Stomach (tissue), 9 donors: ENCODE results near the gene HECTD4. TPM values are rescaled to one million over a fixed set of nuclear protein-coding genes. Genes with fewer than 3 reads are reported as not detected.

ENCODE experiments used
- DNase-seq, 2 donors: peaks; one replicate each; pipeline versions ENCODE4 v3.0.0 to v3.0.0-alpha.2; 2013 to 2019
- H3K27ac ChIP-seq, 5 donors: fragments of 200-600 bp in 4 of 5; sonication (generic) in 4 of 5; one replicate each; pipeline ENCODE4 v1.5.1; 2013 to 2019; ENCODE audit warnings: mild to moderate bottlenecking in 1 of 5, moderate library complexity in 1 of 5
- H3K27me3 ChIP-seq, 3 donors: fragments of 200-600 bp; sonication (generic); one replicate each; pipeline ENCODE4 v1.5.1; 2017 to 2019; ENCODE audit warnings: mixed run types in 1 of 3
- H3K36me3 ChIP-seq, 4 donors: fragments of 200-600 bp; sonication (generic); 1 replicate in 3 of 4; 2 replicates in 1 of 4; pipeline ENCODE4 v1.5.1; 2016 to 2019
- H3K4me1 ChIP-seq, 4 donors: fragments of 200-600 bp; sonication (generic); one replicate each; pipeline ENCODE4 v1.5.1; 2016 to 2019
- H3K4me3 ChIP-seq, 4 donors: fragments of 200-600 bp; sonication (generic) in 3 of 4; one replicate each; pipeline ENCODE4 v1.5.1; 2016 to 2019; ENCODE audit warnings: mild to moderate bottlenecking in 1 of 4
- H3K9me3 ChIP-seq, 4 donors: fragments of 200-600 bp; sonication (generic); one replicate each; pipeline ENCODE4 v1.5.1; 2016 to 2019
- EP300 ChIP-seq: sonication (generic); formaldehyde crosslinking; IDR thresholded peaks from one replicate; pipeline ENCODE4 v1.6.1; 2017; ENCODE audit warnings: antibody characterized with exemption
- POLR2A ChIP-seq, 4 donors: fragments of 450-650 bp; IDR thresholded peaks; one replicate each; pipeline ENCODE4 v1.6.1; 2016; ENCODE audit warnings: antibody characterized with exemption in 4 of 4, control low read depth in 2 of 4, mild to moderate bottlenecking in 1 of 4, moderate library complexity in 1 of 4
- POLR2AphosphoS5 ChIP-seq, 3 donors: sonication (generic); formaldehyde crosslinking; IDR thresholded peaks; one replicate each; pipeline ENCODE4 v1.6.1; 2016; ENCODE audit warnings: antibody characterized with exemption in 3 of 3
- WGBS, 5 donors: extraction: QIAGEN DNeasy Blood & Tissue Kit in 3 of 5; methylation state at CpG; one replicate each; pipeline versions ENCODE4 v1.1.5 to v1.1.7; 2013 to 2018; 5-methylcytosine and 5-hydroxymethylcytosine counted together
- intact Hi-C: fragments of 100-400 bp; cut with DNase I; formaldehyde crosslinking; loops from one replicate; pipeline ENCODE4 v1.15.1; 2023; ENCODE audit warnings: low total_unique reads
- polyA plus RNA-seq, 3 donors: library from polyadenylated mRNA; stranded (reverse); fragments of 200-250 nt; gene quantifications; one replicate each; pipeline ENCODE4 v1.2.3, GENCODE V29; 2013
- total RNA-seq, 5 donors: library from RNA; depleted of rRNA; stranded (reverse); fragments of >200 nt; gene quantifications; one replicate each; pipeline versions ENCODE4 v1.1.0 to v1.2.3, GENCODE V29; 2014 to 2016
- TF ChIP-seq, protein P1 (sequence below), 7 experiments: fragments of 450-650 bp in 4 of 7; fragments of 200-600 bp in 3 of 7; sonication (generic) in 3 of 7; IDR thresholded peaks; one replicate each; pipeline ENCODE4 v1.5.1; 2016 to 2019; ENCODE audit warnings: antibody characterized with exemption in 7 of 7, control low read depth in 2 of 7, mild to moderate bottlenecking in 1 of 7
- donor health status: healthy with polysubstance abuse.
- donor health status: Bipolar disorder and iron deficiency.
- donor health status: healthy.

The HECTD4 gene
- total and polyA plus RNA-seq, 8 donors: 3.2 to 375 (median 58.7) TPM

DNA sequence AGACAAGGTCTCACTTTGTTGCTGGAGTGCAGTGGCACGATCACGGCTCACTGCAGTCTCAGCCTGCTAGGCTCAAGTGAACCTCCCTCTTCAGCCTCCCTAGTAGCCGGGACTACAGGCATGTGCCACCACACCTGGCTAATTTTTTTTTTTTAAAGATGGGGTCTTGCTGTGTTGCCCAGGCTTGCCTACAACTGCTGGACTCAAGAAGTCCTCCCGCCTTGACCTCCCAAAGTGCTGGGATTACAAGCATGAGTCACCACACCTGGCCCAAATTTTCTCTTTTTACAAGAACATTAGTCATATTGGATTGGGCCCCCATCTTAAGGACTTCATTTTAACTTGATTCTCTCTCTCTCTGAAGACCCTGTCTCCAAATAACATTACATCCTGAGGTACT, 7.0 kb upstream of the HECTD4 start:
- Histone ChIP-seq H3K4me1 (peaks cover 0 to 14% (median 4%) of the 10 kb centered on the region in 4 donors), H3K27me3 (no peaks in the 10 kb centered on the region), H3K36me3 (no peaks in the 10 kb centered on the region), H3K27ac (no peak overlapping the region), H3K9me3 (no peaks in the 10 kb centered on the region), H3K4me3 (no peak overlapping the region)
- 84 to 93% (median 87%) methylated on average over 4 of the region's 4 CpGs for WGBS, 5 donors
- intact Hi-C loops: loop anchor here (10.0 kb wide), 1 partner anchor 134 kb away; no protein-coding TSS in a partner anchor
- TF ChIP-seq POLR2A (IDR thresholded peaks at IDR 0.05) (no peak), POLR2AphosphoS5 (IDR thresholded peaks at IDR 0.05) (no peak), EP300 (no peak)
- TF ChIP-seq, protein P1, sequence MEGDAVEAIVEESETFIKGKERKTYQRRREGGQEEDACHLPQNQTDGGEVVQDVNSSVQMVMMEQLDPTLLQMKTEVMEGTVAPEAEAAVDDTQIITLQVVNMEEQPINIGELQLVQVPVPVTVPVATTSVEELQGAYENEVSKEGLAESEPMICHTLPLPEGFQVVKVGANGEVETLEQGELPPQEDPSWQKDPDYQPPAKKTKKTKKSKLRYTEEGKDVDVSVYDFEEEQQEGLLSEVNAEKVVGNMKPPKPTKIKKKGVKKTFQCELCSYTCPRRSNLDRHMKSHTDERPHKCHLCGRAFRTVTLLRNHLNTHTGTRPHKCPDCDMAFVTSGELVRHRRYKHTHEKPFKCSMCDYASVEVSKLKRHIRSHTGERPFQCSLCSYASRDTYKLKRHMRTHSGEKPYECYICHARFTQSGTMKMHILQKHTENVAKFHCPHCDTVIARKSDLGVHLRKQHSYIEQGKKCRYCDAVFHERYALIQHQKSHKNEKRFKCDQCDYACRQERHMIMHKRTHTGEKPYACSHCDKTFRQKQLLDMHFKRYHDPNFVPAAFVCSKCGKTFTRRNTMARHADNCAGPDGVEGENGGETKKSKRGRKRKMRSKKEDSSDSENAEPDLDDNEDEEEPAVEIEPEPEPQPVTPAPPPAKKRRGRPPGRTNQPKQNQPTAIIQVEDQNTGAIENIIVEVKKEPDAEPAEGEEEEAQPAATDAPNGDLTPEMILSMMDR (IDR thresholded peaks at IDR 0.05): no peak
- DNase-seq: no peak

DNA sequence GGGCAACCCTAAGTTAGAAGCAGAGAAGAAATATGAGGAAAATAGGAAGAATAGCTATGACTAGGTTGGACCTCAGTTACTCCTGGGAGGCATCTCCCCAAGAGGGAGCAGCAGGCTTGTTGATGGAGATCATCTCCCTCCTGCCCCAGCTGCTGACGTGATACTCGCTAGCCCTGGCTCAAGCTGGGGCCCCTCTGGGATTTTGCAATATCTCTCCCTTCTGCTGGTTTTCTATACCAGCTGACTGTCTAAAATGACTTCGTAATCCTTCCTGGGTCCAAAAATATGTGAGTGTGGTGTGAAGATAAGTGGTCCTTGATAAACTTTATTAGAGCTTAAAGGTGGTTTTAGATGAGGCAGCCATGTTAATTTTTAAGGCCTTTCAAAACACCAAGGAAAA, 4.5 kb upstream of the HECTD4 start:
- WGBS, 5 donors: 55 to 80% (median 77%) methylated on average over 3 of the region's 3 CpGs
- Histone ChIP-seq H3K4me3 (no peak overlapping the region), H3K27ac (no peak overlapping the region), H3K9me3 (no peaks in the 10 kb centered on the region), H3K27me3 (no peaks in the 10 kb centered on the region), H3K4me1 (peaks cover 0 to 25% (median 11%) of the 10 kb centered on the region in 4 donors), H3K36me3 (no peaks in the 10 kb centered on the region)
- TF ChIP-seq EP300: no peak
- TF ChIP-seq, protein P1 (IDR thresholded peaks at IDR 0.05): no peak
- TF ChIP-seq POLR2A (IDR thresholded peaks at IDR 0.05): no peak
- TF ChIP-seq POLR2AphosphoS5 (IDR thresholded peaks at IDR 0.05): no peak
- intact Hi-C loops: loop anchor here (10.0 kb wide), 1 partner anchor 132 kb away; no protein-coding TSS in a partner anchor
- peak in 1 of 2 donors; percentile 15 for DNase-seq

DNA sequence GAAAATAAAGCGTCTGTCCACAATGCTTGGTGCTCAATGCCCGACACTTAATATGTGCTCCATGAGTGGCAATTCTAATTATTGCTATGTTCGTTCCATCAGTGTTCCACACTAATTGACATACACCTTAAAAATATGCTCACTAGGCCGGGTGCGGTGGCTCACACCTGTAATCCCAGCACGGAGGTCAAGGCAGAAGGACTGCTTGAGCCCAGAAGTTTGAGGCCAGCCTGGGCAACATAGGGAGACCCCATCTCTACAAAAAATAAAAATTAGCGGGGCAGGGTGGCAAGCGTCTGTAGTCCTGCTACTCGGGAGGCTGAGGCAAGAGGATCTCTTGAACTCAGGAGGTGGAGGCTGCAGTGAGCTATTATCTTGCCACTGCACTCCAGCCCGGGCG, 635 bp upstream of the HECTD4 start:
- no peak for DNase-seq
- WGBS, 5 donors: 89 to 96% (median 91%) methylated on average over 11 of the region's 11 CpGs
- Histone ChIP-seq H3K9me3 (no peaks in the 10 kb centered on the region), H3K4me1 (peaks cover 8 to 43% (median 32%) of the 10 kb centered on the region in 4 donors), H3K27ac (peak overlapping the region in 4 of 5 donors; percentile 83 to 91 (median 86)), H3K27me3 (no peaks in the 10 kb centered on the region), H3K36me3 (no peaks in the 10 kb centered on the region), H3K4me3 (peak overlapping the region; percentile 91 to 99 (median 96))
- TF ChIP-seq POLR2AphosphoS5 (IDR thresholded peaks at IDR 0.05) (no peak), POLR2A (IDR thresholded peaks at IDR 0.05) (no peak), EP300 (no peak)
- TF ChIP-seq, protein P1 (IDR thresholded peaks at IDR 0.05): no peak
- intact Hi-C loops: loop anchor here (10.0 kb wide), 1 partner anchor 128 kb away; no protein-coding TSS in a partner anchor

DNA sequence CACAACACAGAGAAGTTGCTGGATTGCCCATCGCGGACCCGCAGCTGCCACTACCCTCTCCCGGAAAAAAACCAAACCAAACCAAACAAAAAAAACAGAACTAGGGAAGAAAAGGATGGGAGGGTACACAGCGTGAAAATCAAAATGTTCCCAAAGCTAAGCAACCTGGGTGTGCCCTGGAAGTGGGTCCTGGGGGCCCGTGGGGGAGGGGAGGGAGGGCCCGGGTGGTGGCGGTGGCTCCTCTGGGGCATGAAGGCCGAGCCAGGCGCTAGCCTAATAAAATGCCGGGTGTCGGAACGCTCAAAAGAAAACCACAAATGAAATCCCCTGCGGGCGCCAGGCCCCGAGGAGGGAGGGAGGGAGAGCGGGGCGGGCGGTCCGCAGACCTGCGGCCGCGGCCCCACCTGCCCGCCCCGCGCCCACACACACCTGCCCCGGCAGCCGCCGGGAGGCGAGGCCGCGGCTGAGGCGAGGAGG, 787 bp downstream of the HECTD4 start:
- Histone ChIP-seq H3K9me3 (no peaks in the 10 kb centered on the region), H3K4me1 (peaks cover 8 to 32% (median 26%) of the 10 kb centered on the region in 4 donors), H3K27ac (peak overlapping the region; percentile 83 to 93 (median 87)), H3K27me3 (no peaks in the 10 kb centered on the region), H3K36me3 (no peaks in the 10 kb centered on the region), H3K4me3 (peak overlapping the region; percentile 91 to 99 (median 96))
- WGBS, 5 donors: 0 to 27% (median 1%) methylated on average over 15 to 33 of the region's 33 CpGs
- TF ChIP-seq, protein P1 (IDR thresholded peaks at IDR 0.05): no peak
- TF ChIP-seq EP300 (no peak), POLR2AphosphoS5 (IDR thresholded peaks at IDR 0.05) (no peak), POLR2A (IDR thresholded peaks at IDR 0.05) (no peak)
- DNase-seq: peak; percentile 27 to 62
- intact Hi-C loops: loop anchor here (10.0 kb wide), 1 partner anchor 127 kb away; no protein-coding TSS in a partner anchor
